Activated CD8-positive, alpha-beta memory T cell treated with anti-CD3 and anti-CD28 coated beads, Interleukin-2, amount 50 U/mL, for 24 hours (primary cell): ENCODE measurements around the gene BAZ2A.
"Not testable (repeated sequence)": the region's sequence is repeated elsewhere in the genome, so short reads cannot be mapped to it uniquely, and the experiment has no call there.

Source experiments
- DNase-seq: peaks from one replicate; pipeline ENCODE4 v3.0.0-alpha.2; 2020; ENCODE audit errors: extremely low read depth

Gene BAZ2A

GRCh38 chr12:56599041-56599440, 31.1 kb downstream of the BAZ2A start:
- no peak for DNase-seq

GRCh38 chr12:56596815-56597214, 33.3 kb downstream of the BAZ2A start:
- no peak for DNase-seq

- DNase-seq, result peak; percentile 27
Observed at GRCh38 chr12:56593909-56594621, 36.1 kb downstream of the BAZ2A start.

GRCh38 chr12:56591961-56592360, 38.2 kb downstream of the BAZ2A start:
- DNase-seq, result no peak

GRCh38 chr12:56591126-56591525, 39.0 kb downstream of the BAZ2A start:
- no peak for DNase-seq

- no peak for DNase-seq
Observed at GRCh38 chr12:56590237-56590830, 39.8 kb downstream of the BAZ2A start.

GRCh38 chr12:56589783-56590182, 40.3 kb downstream of the BAZ2A start:
- DNase-seq, result no peak

- DNase-seq, result no peak
Observed at GRCh38 chr12:56585098-56585497, 45.0 kb downstream of the BAZ2A start.

GRCh38 chr12:56581418-56582145, 48.5 kb downstream of the BAZ2A start:
- peak; percentile 12 for DNase-seq

GRCh38 chr12:56578983-56579546, 51.1 kb downstream of the BAZ2A start:
- no peak for DNase-seq

- DNase-seq, result not testable (repeated sequence)
Observed at GRCh38 chr12:56577248-56577647, 52.9 kb downstream of the BAZ2A start.

GRCh38 chr12:56574210-56574609, 55.9 kb downstream of the BAZ2A start:
- DNase-seq, result no peak

- DNase-seq, result no peak
Observed at GRCh38 chr12:56572288-56572687, 57.8 kb downstream of the BAZ2A start.

GRCh38 chr12:56571121-56571520, 59.0 kb downstream of the BAZ2A start:
- DNase-seq, result no peak

GRCh38 chr12:56568146-56568545, 62.0 kb downstream of the BAZ2A start:
- no peak for DNase-seq

- DNase-seq, result no peak
Observed at GRCh38 chr12:56565510-56566101, 64.5 kb downstream of the BAZ2A start.

GRCh38 chr12:56551070-56551469, 79.1 kb downstream of the BAZ2A start:
- DNase-seq, result no peak

GRCh38 chr12:56546680-56547079, 83.4 kb downstream of the BAZ2A start:
- no peak for DNase-seq
